Erythroblast (primary cell): ENCODE data around the gene ZFP91.

Experiments
- GATA1 ChIP-seq: IDR thresholded peaks from 2 replicates; pipeline ENCODE4 v1.6.1; 2011; ENCODE audit warnings: low read depth, mild to moderate bottlenecking, control low read depth, low read length, moderate library complexity
- POLR2A ChIP-seq: IDR thresholded peaks from 2 replicates; pipeline ENCODE4 v1.6.1; 2011; ENCODE audit warnings: mild to moderate bottlenecking, low read length

DNA sequence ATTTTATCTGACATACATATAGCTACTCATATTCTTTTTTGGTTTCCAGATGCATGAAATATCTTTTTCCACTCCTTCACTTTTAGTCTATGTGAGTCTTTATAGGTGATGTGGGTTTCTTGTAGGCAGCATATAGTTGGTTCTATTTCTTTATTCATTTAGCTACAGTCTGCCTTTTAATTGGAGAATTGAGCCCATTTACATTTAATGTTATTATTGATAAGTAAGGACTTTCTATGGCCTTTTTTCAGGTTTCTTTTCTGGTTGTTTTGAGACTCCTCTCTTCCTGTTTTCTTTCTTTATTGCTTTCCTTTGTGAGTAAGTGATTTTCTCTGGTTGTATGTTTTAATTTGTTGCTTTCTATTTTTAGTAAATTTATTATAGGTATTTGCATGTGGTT lies 70.8 kb downstream of the ZFP91 start:
- TF ChIP-seq POLR2A, result no peak
- no peak for TF ChIP-seq GATA1
